ENCODE measurements around the gene RSPO4. TPM values are rescaled to one million over a fixed set of nuclear protein-coding genes. Genes with fewer than 3 reads are reported as not detected.

Gene RSPO4
- total RNA-seq, 1 experiment from 2014 or later = not detected

GRCh38 chr20:971346-971745 is 30.8 kb downstream of the RSPO4 start:
- DNase-seq (ENCODE audit: extremely low read depth, low read depth) = no peak

DNA sequence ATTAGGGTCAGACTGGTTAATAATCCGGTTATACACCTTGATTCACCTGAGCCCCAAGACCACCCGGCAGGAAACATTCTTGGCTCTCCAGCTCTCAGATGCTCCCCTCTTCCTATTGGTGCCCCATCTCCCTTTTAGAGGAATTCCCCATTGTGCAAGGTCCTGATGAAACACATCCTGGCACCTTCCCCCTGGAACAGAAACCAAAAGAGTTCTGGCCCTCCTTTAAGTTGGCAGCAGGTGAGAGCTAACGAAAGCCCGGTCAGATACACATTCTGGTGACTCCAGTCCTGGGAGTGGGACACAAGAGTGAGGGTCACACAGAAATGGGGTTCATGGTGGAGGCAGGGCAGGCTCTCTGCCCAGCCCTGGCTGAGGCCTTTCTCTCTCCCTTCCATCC is 32.2 kb downstream of the RSPO4 start:
- DNase-seq (ENCODE audit: extremely low read depth, low read depth) = no peak

- peak; percentile 14 for DNase-seq (ENCODE audit: extremely low read depth, low read depth)
These were observed 34.0 kb downstream of the RSPO4 start for GRCh38 chr20:967796-968742.

GRCh38 chr20:965956-966355 is 36.2 kb downstream of the RSPO4 start:
- no peak for DNase-seq (ENCODE audit: extremely low read depth, low read depth)

GRCh38 chr20:963795-964194 is 38.3 kb downstream of the RSPO4 start:
- DNase-seq (ENCODE audit: extremely low read depth, low read depth) = no peak

- DNase-seq (ENCODE audit: extremely low read depth, low read depth) = no peak
These were observed 39.4 kb downstream of the RSPO4 start for GRCh38 chr20:962683-963082.

DNA sequence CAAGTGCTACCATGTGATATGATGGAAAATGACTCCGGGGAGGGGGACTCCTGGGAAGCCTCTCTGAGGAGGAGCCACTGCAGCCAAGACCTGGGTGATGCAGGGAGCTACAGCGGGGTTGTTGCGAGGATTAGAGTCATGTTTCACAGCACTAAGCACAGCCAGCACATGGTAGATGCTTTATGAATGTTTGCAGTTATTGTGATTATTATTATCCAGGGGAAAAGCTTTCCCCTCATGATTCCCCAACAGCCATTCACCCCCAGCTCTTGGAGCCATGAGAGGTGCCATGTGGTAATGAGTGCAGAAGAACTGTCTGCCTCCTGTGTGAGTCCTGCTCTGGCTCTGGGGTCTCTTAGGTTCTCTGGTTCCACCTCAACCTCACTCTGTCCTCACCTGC is 39.9 kb downstream of the RSPO4 start:
- DNase-seq (ENCODE audit: extremely low read depth, low read depth) = no peak

GRCh38 chr20:961768-962167 is 40.3 kb downstream of the RSPO4 start:
- no peak for DNase-seq (ENCODE audit: extremely low read depth, low read depth)

DNA sequence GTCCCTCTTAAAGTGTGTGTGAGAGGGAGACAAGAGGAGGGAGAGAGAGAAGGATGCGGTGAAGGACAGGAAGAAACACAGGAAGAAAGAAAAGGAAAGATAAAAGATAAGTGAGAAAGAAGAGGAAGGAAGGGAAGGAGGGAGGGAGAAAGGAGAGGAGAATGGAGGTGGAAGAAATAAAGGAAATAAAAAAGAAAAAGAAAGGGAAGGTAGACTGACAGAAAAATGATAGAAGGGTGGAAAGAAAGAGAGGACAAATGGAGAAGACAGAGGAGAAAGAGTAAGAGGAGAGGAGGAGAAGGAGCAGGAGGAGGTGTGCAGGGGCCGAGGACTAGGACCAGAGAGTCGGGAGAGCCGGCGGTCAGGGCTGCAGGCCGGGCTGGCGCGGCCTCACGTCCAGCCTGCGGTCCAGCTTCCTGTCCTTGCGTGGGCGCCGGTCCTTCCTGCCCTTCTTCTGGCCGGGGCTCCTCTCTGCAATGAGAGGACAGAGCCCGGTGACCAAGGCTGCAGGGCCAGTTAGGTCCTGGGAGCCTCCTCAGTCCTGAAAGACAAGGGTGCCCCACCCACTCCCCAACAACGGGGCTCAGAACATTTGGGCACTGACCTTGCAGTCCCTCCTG is 42.0 kb downstream of the RSPO4 start:
- DNase-seq (ENCODE audit: extremely low read depth, low read depth) = no peak

GRCh38 chr20:958936-959815 is 42.9 kb downstream of the RSPO4 start:
- no peak for DNase-seq (ENCODE audit: extremely low read depth, low read depth)

- DNase-seq (ENCODE audit: extremely low read depth, low read depth) = no peak
These were observed 44.6 kb downstream of the RSPO4 start for GRCh38 chr20:957544-957943.

GRCh38 chr20:956330-956951 is 45.7 kb downstream of the RSPO4 start:
- peak; percentile 65 for DNase-seq (ENCODE audit: extremely low read depth, low read depth)

DNA sequence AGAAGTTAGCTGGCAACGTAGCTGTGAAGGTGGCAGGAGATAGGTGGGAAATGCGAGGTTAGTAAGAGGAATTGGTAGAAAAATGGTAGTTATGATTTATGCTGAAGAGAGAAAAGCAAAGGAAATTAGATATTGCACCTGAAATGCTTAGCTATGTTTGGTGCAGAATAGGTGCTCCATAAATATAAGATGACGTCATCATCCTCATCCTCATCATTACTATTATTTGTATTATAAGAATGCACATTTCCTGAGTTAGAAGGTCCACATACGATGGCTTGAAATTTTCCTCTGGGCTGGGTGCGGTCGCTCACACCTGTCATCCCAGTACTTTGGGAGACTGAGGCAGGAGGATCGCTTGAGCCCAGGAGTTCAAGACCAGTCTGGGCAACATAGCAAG is 46.5 kb downstream of the RSPO4 start:
- no peak for DNase-seq (ENCODE audit: extremely low read depth, low read depth)

DNA sequence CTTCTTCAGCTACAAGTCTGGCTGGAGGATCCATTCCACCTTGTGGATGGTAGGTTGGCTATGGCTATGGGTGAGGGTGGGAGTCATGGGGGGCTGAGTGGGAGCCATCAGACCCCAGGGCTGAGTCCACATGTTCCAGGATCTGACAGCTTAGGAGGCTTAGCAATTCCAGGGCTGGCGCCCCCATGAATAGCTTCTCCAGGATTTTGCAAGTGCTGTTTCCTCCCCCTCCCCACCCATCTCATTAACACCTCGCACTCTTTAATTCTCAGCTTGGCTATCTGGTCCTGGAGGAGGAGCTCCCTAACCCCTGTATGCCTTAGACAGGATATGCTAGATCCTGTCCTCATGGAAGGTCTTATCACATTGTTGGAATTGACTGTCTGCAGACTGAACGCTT is 47.0 kb downstream of the RSPO4 start:
- no peak for DNase-seq (ENCODE audit: extremely low read depth, low read depth)

- DNase-seq (ENCODE audit: extremely low read depth, low read depth) = no peak
These were observed 48.4 kb downstream of the RSPO4 start for GRCh38 chr20:953742-954141.

GRCh38 chr20:952196-952795 is 49.8 kb downstream of the RSPO4 start:
- DNase-seq (ENCODE audit: extremely low read depth, low read depth) = no peak

DNA sequence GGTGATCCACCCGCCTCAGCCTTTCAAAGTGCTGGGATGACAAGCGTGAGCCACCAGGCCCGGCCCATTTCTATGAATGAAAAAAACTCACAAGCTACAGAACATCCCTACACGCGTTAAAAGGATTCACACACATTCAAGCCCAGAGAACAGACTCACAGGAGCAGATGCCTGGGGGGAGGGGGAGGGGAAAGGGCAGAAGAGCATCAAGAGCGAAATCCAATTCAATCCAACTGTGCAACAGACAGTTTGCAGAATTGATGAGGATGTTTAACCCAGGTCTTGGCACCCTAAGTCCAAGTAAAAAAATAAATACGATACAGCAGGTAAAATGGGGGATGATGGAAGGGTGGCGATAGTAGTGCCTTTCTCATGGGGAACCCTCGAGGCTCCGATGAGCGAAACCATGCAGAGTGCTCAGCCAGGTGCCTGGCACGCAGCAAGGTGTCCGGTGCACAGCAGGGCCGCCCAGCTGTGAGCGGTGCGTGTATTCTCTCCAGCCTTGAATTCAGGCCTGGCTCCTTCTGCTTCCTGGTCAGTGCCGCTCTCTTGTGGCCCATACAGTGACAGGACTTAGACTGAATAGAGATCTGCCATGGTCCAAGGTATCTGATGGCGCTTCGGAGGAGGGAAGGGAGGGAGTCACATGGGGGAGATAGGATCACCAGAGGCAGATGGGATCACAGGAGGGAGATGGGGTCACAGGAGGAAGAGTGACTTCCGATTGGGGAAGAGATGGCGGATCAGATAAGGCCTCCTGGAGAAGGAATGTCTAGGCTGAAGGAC is 50.5 kb downstream of the RSPO4 start:
- DNase-seq (ENCODE audit: extremely low read depth, low read depth) = no peak

GRCh38 chr20:949717-950116 is 52.4 kb downstream of the RSPO4 start:
- no peak for DNase-seq (ENCODE audit: extremely low read depth, low read depth)

DNA sequence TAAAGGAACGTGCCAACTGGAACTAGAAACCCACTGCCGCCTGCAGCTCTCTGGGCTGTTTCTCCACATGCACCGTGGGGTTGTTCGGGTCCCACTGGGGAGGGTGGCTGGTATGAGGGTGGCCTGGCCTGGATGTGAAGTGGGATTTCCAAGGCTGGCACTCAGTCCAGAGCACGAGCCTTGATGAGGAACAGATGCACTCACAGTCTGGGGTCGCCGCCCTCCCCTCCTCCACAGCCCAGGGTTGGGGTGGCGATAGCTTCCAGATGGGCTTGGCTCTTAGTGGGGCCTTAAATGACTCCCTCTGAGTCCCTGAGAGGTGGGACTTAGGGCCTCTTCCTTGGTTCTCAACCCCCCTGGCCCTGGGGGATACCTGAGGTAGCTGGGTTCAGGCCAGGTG is 55.3 kb downstream of the RSPO4 start:
- DNase-seq (ENCODE audit: extremely low read depth, low read depth) = no peak

DNA sequence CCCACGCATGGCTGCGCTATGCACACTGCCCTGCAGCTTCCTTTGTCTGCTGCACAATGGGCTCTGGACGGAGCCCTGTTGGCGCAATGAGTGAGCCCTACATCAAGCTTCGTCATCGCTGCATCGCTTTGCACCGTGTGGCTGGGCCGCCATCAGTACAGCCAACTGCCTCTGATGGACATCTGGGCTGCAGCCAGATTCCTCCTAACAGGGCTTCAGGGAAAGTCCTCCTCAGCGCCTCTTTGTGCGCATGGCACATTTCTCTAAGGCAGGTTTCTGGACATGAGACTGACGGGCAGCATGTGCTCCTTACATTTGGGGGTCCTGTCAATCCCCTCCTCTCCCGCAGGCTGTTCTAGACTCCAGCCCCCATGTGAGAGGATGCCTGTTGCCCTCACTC is 56.3 kb downstream of the RSPO4 start:
- DNase-seq (ENCODE audit: extremely low read depth, low read depth) = no peak

All from NCI-H460 (cell line).